Fibroblast of skin of scalp (primary cell): ENCODE data around the gene CBX4.

Experiments used
- DNase-seq: peaks from one replicate; pipeline ENCODE4 v3.0.0-alpha.2; 2013

CBX4 gene

GRCh38 chr17:79841369-79842135 lies 2.3 kb upstream of the CBX4 start:
- no peak for DNase-seq

- DNase-seq = no peak
Observed at GRCh38 chr17:79840989-79841286, 1.7 kb upstream of the CBX4 start.

- DNase-seq = peak; percentile 51
Observed at GRCh38 chr17:79840269-79840988, 1.2 kb upstream of the CBX4 start.

- DNase-seq = peak; percentile 53
Observed at GRCh38 chr17:79838522-79839274, 542 bp downstream of the CBX4 start.

- DNase-seq = no peak
Observed at GRCh38 chr17:79837888-79838521, 1.2 kb downstream of the CBX4 start.

- DNase-seq = peak; percentile 54
Observed at GRCh38 chr17:79836972-79837887, 2.0 kb downstream of the CBX4 start.

GRCh38 chr17:79836510-79836971 lies 2.7 kb downstream of the CBX4 start:
- peak; percentile 65 for DNase-seq

- no peak for DNase-seq
Observed at GRCh38 chr17:79835953-79836509, 3.2 kb downstream of the CBX4 start.

GRCh38 chr17:79835470-79835899 lies 3.8 kb downstream of the CBX4 start:
- no peak for DNase-seq

GRCh38 chr17:79834565-79835469 lies 4.4 kb downstream of the CBX4 start:
- DNase-seq = no peak

GRCh38 chr17:79833744-79834564 lies 5.3 kb downstream of the CBX4 start:
- DNase-seq = no peak

- DNase-seq = no peak
Observed at GRCh38 chr17:79833110-79833450, 6.2 kb downstream of the CBX4 start.

GRCh38 chr17:79832218-79833109 lies 6.8 kb downstream of the CBX4 start:
- DNase-seq = no peak

- no peak for DNase-seq
Observed at GRCh38 chr17:79831265-79832217, 7.7 kb downstream of the CBX4 start.

- no peak for DNase-seq
Observed at GRCh38 chr17:79830763-79831264, 8.4 kb downstream of the CBX4 start.

GRCh38 chr17:79830303-79830702 lies 8.9 kb downstream of the CBX4 start:
- no peak for DNase-seq

- DNase-seq = no peak
Observed at GRCh38 chr17:79829457-79829856, 9.8 kb downstream of the CBX4 start.
